Peyer's patch (tissue), 4 donors: ENCODE data around the gene DYNLT4.

Experiments used
- CTCF ChIP-seq, 6 experiments: fragments of 450-650 bp in 4 of 6; fragments of 200-600 bp in 2 of 6; sonication (generic) in 1 of 6; IDR thresholded peaks; one replicate each; pipeline ENCODE4 v1.5.1; 2017 to 2019; ENCODE audit warnings: antibody characterized with exemption in 6 of 6, mild to moderate bottlenecking in 3 of 6, moderate library complexity in 1 of 6
- POLR2A ChIP-seq, 2 donors: fragments of 450-650 bp; IDR thresholded peaks; one replicate each; pipeline ENCODE4 v1.5.1; 2017; ENCODE audit warnings: antibody characterized with exemption in 2 of 2, mild to moderate bottlenecking in 2 of 2, moderate library complexity in 2 of 2

GRCh38 chr1:44798481-44799365, 8.4 kb downstream of the DYNLT4 start:
- no peak for TF ChIP-seq CTCF (IDR thresholded peaks at IDR 0.05)
- TF ChIP-seq POLR2A (IDR thresholded peaks at IDR 0.05): no peak
